ENCODE data around the gene ZNF736. TPM values are rescaled to one million over a fixed set of nuclear protein-coding genes. Genes with fewer than 3 reads are reported as not detected.

ZNF736 gene
- total and polyA plus RNA-seq, 12 donors = 0.93 to 8.4 (median 6.3) TPM

DNA sequence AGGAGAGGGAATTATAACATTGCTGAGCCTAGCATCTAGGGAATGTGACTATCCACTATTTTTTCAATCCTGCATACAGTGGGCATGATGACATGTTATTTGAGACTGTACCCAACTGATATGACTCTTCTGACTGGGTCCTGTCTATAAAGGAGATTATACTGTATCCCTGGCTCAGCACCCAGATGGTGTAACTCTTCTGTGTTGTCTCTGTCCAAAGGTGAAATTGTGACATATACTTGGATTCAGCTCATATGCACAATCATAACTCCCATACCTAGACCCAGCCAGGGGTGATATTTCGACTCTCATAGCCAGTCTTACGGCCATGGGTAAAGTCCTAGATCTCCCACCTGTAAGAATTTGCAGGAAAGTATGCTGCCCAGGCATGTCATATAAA, 59.3 kb downstream of the ZNF736 start:
- Histone ChIP-seq H3K27ac (no peak overlapping the region), H3K9me3 (peaks cover 0 to 55% (median 5%) of the 10 kb centered on the region in 11 donors), H3K4me1 (no peaks in the 10 kb centered on the region), H3K4me3 (no peak overlapping the region), H3K36me3 (no peaks in the 10 kb centered on the region), H3K27me3 (no peaks in the 10 kb centered on the region)
- intact Hi-C loops (cut with DNase I) = no loop called here
- 79 to 83% methylated on average over 2 of the region's 2 CpGs for WGBS, 2 donors
- DNase-seq = no peak
- no peak for ATAC-seq
- TF ChIP-seq, protein P1, sequence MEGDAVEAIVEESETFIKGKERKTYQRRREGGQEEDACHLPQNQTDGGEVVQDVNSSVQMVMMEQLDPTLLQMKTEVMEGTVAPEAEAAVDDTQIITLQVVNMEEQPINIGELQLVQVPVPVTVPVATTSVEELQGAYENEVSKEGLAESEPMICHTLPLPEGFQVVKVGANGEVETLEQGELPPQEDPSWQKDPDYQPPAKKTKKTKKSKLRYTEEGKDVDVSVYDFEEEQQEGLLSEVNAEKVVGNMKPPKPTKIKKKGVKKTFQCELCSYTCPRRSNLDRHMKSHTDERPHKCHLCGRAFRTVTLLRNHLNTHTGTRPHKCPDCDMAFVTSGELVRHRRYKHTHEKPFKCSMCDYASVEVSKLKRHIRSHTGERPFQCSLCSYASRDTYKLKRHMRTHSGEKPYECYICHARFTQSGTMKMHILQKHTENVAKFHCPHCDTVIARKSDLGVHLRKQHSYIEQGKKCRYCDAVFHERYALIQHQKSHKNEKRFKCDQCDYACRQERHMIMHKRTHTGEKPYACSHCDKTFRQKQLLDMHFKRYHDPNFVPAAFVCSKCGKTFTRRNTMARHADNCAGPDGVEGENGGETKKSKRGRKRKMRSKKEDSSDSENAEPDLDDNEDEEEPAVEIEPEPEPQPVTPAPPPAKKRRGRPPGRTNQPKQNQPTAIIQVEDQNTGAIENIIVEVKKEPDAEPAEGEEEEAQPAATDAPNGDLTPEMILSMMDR (IDR thresholded peaks at IDR 0.05) = no peak

- Histone ChIP-seq H3K36me3 (no peaks in the 10 kb centered on the region), H3K27me3 (no peaks in the 10 kb centered on the region), H3K27ac (no peak overlapping the region), H3K4me1 (no peaks in the 10 kb centered on the region), H3K4me3 (no peak overlapping the region), H3K9me3 (peaks cover 0 to 45% (median 0%) of the 10 kb centered on the region in 11 donors)
- TF ChIP-seq, protein P1 (IDR thresholded peaks at IDR 0.05) = no peak
- DNase-seq (no peak), ATAC-seq (no peak)
- intact Hi-C loops (cut with DNase I) = no loop called here
Observed at GRCh38 chr7:64400401-64400800, 86.6 kb downstream of the ZNF736 start.

Other genes starting within 250 kb of the ZNF736 start
- gene ZNF735, start 106.8 kb upstream of the ZNF736 start, total RNA-seq = not detected
- gene ZNF735, start 106.8 kb upstream of the ZNF736 start, polyA plus RNA-seq = not detected
- gene ZNF679, start 85.5 kb upstream of the ZNF736 start, total RNA-seq = not detected
- not detected for gene ZNF679, start 85.5 kb upstream of the ZNF736 start, polyA plus RNA-seq
- 10 to 100 TPM; 16.8 to 28.7 (median 21.4) TPM for gene ZNF680, start 249.1 kb downstream of the ZNF736 start, total RNA-seq
- gene ZNF680, start 249.1 kb downstream of the ZNF736 start, polyA plus RNA-seq = 10 to 100 TPM in 1 of 2 donors, 1 to 10 TPM in 1; 2.9 to 15.0 TPM